Measurements from ENCODE around the gene ROPN1L. TPM values are rescaled to one million over a fixed set of nuclear protein-coding genes. Genes with fewer than 3 reads are reported as not detected.

ROPN1L gene
- total RNA-seq, 4 donors from 2014 or later, result 1.7 TPM; not detected in 3

DNA sequence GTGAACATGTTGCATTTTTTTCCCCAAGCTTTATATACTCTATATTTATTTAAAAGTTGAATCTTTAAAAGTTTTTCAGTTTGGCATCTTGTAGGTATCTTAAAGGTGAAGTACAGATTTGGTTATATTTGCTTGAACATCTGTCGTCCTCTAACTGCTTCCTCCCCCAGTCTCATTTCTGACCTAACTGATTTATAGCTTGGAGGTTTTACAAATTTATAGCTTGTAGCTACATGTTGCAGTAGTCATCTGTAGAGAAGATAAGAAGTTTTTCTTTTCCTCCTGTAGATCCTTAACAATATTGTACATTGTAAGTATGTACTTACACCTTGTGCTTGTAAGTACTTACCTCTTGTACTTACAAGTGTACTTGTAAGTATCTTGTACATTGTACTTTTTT is 31.0 kb upstream of the ROPN1L start:
- no peak overlapping the region for H3K4me3 ChIP-seq
- no peaks in the 10 kb centered on the region for H3K27me3 ChIP-seq
- TF ChIP-seq, protein P1, sequence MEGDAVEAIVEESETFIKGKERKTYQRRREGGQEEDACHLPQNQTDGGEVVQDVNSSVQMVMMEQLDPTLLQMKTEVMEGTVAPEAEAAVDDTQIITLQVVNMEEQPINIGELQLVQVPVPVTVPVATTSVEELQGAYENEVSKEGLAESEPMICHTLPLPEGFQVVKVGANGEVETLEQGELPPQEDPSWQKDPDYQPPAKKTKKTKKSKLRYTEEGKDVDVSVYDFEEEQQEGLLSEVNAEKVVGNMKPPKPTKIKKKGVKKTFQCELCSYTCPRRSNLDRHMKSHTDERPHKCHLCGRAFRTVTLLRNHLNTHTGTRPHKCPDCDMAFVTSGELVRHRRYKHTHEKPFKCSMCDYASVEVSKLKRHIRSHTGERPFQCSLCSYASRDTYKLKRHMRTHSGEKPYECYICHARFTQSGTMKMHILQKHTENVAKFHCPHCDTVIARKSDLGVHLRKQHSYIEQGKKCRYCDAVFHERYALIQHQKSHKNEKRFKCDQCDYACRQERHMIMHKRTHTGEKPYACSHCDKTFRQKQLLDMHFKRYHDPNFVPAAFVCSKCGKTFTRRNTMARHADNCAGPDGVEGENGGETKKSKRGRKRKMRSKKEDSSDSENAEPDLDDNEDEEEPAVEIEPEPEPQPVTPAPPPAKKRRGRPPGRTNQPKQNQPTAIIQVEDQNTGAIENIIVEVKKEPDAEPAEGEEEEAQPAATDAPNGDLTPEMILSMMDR (IDR thresholded peaks at IDR 0.05), result no peak
- no peak for TF ChIP-seq POLR2A (IDR thresholded peaks at IDR 0.05)
- no peaks in the 10 kb centered on the region for H3K9me3 ChIP-seq
- H3K27ac ChIP-seq, result no peak overlapping the region
- H3K36me3 ChIP-seq, result peaks cover 0 to 100% (median 2%) of the 10 kb centered on the region in 3 donors
- DNase-seq, result no peak
- no peaks in the 10 kb centered on the region for H3K4me1 ChIP-seq

DNA sequence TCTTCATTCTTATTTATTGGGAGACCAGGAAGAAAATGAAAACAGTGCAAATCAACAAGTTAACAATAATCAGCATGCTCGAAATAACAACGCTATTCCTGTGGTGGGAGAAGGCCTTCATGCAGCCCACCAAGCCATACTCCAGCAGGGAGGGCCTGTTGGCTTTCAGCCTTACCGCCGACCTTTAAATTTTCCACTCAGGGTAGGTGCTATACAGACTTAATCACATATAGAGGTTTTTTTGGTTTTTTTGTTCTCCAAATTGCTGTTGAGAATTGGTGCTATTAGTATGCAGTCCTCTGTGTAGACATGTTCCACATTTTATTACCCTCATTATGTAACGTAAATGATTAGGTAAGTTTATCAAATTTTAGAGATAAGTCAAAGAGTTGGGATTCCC is 30.3 kb upstream of the ROPN1L start:
- Histone ChIP-seq H3K36me3 (peaks cover 0 to 100% (median 2%) of the 10 kb centered on the region in 3 donors), H3K4me3 (no peak overlapping the region), H3K27me3 (no peaks in the 10 kb centered on the region), H3K9me3 (no peaks in the 10 kb centered on the region), H3K4me1 (no peaks in the 10 kb centered on the region), H3K27ac (no peak overlapping the region)
- TF ChIP-seq, protein P1 (IDR thresholded peaks at IDR 0.05), result no peak
- no peak for TF ChIP-seq POLR2A (IDR thresholded peaks at IDR 0.05)
- no peak for DNase-seq

DNA sequence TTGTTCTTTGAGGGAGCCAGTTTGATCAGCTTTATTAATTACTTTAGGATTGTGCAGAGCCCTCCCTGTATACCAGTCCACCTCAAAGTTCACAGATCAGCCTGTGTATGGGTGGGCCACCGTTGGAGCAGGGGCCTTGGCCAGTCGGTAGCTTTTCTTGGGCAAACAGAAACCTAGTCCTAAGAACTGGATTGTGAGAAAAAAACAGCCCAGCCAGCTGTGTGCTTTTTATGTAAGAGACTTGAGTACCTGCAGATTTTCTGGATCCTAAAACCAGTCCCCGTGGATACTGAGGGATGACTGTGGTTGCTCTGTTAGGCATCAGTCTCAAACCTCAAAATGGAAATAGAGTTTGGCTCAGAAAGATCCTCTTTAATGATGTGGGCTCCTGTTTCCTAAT is 24.8 kb upstream of the ROPN1L start:
- no peaks in the 10 kb centered on the region for H3K4me1 ChIP-seq
- no peak overlapping the region for H3K4me3 ChIP-seq
- peaks cover 0 to 100% (median 0%) of the 10 kb centered on the region in 3 donors for H3K36me3 ChIP-seq
- no peak for DNase-seq
- no peak for TF ChIP-seq POLR2A (IDR thresholded peaks at IDR 0.05)
- TF ChIP-seq, protein P1 (IDR thresholded peaks at IDR 0.05), result no peak
- H3K27ac ChIP-seq, result no peak overlapping the region
- H3K9me3 ChIP-seq, result no peaks in the 10 kb centered on the region
- H3K27me3 ChIP-seq, result no peaks in the 10 kb centered on the region

DNA sequence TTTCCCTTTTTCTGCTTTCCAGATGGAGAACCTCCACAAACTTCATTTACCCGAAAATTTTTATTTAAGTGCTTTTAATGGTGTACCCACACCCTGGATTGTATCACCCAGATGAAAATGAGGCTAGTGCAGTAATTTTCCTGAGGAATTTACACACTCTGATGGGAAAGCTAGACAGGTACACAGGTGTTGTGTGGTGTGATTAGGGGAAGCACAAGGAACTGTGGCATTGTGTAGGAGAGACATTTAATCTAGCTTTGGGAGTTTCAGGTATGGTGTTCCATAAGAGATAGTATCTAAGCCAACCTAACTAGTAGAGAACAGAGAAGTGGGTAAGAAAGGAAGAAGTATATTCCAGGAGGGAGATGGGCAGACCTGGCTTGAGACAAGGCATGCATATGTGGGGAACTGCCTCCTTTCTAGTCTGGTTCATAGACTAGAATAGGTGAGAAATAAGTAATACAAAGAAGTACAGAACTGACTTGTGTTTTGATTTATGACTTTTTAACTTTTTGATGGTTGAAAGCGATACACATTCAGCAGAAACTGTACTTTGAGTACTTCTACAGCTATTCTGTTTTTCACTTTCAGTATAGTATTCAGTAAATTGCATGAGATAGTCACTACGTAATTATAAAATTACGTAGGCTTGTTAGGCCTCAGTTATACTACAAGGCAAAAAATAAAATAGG is 22.9 kb upstream of the ROPN1L start:
- peaks cover 0 to 96% (median 0%) of the 10 kb centered on the region in 3 donors for H3K36me3 ChIP-seq
- H3K9me3 ChIP-seq, result no peaks in the 10 kb centered on the region
- H3K27ac ChIP-seq, result no peak overlapping the region
- TF ChIP-seq POLR2A (IDR thresholded peaks at IDR 0.05), result no peak
- TF ChIP-seq, protein P1 (IDR thresholded peaks at IDR 0.05), result no peak
- no peak for DNase-seq
- no peaks in the 10 kb centered on the region for H3K27me3 ChIP-seq
- H3K4me3 ChIP-seq, result no peak overlapping the region
- no peaks in the 10 kb centered on the region for H3K4me1 ChIP-seq

DNA sequence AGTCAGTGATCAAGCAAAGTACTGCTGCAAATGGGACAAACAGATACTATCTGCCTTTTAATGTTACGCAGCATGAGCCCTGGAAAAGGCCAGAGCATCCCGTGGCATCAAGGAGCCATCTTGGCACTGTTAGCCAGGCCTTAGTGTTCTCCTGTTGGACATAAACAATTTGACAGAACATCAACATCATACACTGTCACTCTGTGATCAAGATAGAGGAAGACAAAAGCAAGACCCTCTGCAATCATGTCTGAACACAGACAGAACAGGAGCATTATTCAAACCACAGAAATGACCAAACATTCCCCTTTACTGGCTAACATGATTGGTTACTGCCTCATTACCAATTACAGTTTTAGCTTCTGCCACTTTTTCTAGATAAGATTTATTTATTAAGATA is 21.2 kb upstream of the ROPN1L start:
- Histone ChIP-seq H3K9me3 (no peaks in the 10 kb centered on the region), H3K4me3 (no peak overlapping the region), H3K4me1 (no peaks in the 10 kb centered on the region), H3K27me3 (no peaks in the 10 kb centered on the region), H3K36me3 (peaks cover 0 to 94% (median 0%) of the 10 kb centered on the region in 3 donors), H3K27ac (no peak overlapping the region)
- TF ChIP-seq POLR2A (IDR thresholded peaks at IDR 0.05), result no peak
- TF ChIP-seq, protein P1 (IDR thresholded peaks at IDR 0.05), result no peak
- no peak for DNase-seq
